Measurements from ENCODE around the gene OR10H2.

DNA sequence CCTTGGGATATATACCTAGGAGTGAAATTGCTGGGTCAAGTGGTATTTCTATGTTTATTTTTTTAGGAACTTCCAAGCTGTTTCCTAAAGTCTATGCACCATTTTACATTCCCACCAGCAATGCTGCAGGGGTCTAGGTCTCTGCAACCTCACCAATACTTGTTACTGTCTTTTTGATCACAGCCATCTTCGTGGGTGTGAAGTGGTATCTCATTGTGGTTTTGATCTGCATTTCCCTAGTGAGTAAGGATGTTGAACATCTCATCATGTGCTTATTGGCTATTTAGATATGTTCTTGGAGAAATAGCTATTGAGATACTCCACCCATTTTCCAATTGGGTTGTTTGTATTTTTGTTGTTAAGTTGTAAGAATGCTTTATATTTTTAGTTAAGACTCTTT, 2.7 kb downstream of the OR10H2 start:
- TF ChIP-seq CHD2 (IDR thresholded peaks at IDR 0.05; ENCODE audit: low read length) (no peak), HDAC6 (IDR thresholded peaks at IDR 0.05; ENCODE audit: low read depth, low read length) (no peak), EGR1 (IDR thresholded peaks at IDR 0.05; ENCODE audit: borderline replicate concordance, low read depth, low read length) (no peak), YY1 (IDR thresholded peaks at IDR 0.05; ENCODE audit: low read depth, low read length) (no peak), CEBPB (IDR thresholded peaks at IDR 0.05; ENCODE audit: low read depth, low read length) (no peak), SIN3A (conservative IDR thresholded peaks at IDR 0.05 in 1 of 2, IDR thresholded peaks at IDR 0.05 in 1 of 2; ENCODE audit: low read depth in 1 of 2, low read length in 2 of 2) (no peak), SUZ12 (IDR thresholded peaks at IDR 0.05; ENCODE audit: low read length) (no peak), TAF1 (IDR thresholded peaks at IDR 0.05; ENCODE audit: low read depth, low read length) (no peak), POLR2A (IDR thresholded peaks at IDR 0.05; ENCODE audit: control extremely low read depth in 1 of 2, low read depth in 2 of 2, low read length in 2 of 2) (no peak), MAFK (IDR thresholded peaks at IDR 0.05; ENCODE audit: low read depth, low read length) (no peak)
- TF ChIP-seq, protein P1, sequence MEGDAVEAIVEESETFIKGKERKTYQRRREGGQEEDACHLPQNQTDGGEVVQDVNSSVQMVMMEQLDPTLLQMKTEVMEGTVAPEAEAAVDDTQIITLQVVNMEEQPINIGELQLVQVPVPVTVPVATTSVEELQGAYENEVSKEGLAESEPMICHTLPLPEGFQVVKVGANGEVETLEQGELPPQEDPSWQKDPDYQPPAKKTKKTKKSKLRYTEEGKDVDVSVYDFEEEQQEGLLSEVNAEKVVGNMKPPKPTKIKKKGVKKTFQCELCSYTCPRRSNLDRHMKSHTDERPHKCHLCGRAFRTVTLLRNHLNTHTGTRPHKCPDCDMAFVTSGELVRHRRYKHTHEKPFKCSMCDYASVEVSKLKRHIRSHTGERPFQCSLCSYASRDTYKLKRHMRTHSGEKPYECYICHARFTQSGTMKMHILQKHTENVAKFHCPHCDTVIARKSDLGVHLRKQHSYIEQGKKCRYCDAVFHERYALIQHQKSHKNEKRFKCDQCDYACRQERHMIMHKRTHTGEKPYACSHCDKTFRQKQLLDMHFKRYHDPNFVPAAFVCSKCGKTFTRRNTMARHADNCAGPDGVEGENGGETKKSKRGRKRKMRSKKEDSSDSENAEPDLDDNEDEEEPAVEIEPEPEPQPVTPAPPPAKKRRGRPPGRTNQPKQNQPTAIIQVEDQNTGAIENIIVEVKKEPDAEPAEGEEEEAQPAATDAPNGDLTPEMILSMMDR (IDR thresholded peaks at IDR 0.05; ENCODE audit: control extremely low read depth in 1 of 3, insufficient read depth in 1 of 3, low read depth in 1 of 3, low read length in 3 of 3) = no peak
- TF ChIP-seq, protein P2, sequence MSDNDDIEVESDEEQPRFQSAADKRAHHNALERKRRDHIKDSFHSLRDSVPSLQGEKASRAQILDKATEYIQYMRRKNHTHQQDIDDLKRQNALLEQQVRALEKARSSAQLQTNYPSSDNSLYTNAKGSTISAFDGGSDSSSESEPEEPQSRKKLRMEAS (IDR thresholded peaks at IDR 0.05) = no peak

Data from H1 (cell line).